EL (cell line): Measurements from ENCODE around the gene TAF1A.
"Not testable (repeated sequence)": the region's sequence is repeated elsewhere in the genome, so short reads cannot be mapped to it uniquely, and the experiment has no call there.

ENCODE experiments used
- DNase-seq: peaks from one replicate; pipeline ENCODE4 v3.0.0-alpha.2; 2016

The TAF1A gene

GRCh38 chr1:222589462-222590302 lies at the start of gene TAF1A:
TAF1A (minus strand) TSS chr1:222589933.
- peak; percentile 87 for DNase-seq

- peak; percentile 88 for DNase-seq
These were observed 44.7 kb upstream of the TAF1A start for GRCh38 chr1:222634180-222635013.

GRCh38 chr1:222632749-222633148 lies 43.0 kb upstream of the TAF1A start:
- DNase-seq: no peak

- DNase-seq: no peak
These were observed 42.0 kb upstream of the TAF1A start for GRCh38 chr1:222631611-222632208.

- peak; percentile 61 for DNase-seq
These were observed 40.3 kb upstream of the TAF1A start for GRCh38 chr1:222629921-222630535.

GRCh38 chr1:222627232-222627631 lies 37.5 kb upstream of the TAF1A start:
- peak; percentile 71 for DNase-seq

- no peak for DNase-seq
These were observed 34.5 kb upstream of the TAF1A start for GRCh38 chr1:222624214-222624613.

- no peak for DNase-seq
These were observed 33.7 kb upstream of the TAF1A start for GRCh38 chr1:222623458-222623857.

- no peak for DNase-seq
These were observed 33.0 kb upstream of the TAF1A start for GRCh38 chr1:222622765-222623164.

- DNase-seq: no peak
These were observed 30.8 kb upstream of the TAF1A start for GRCh38 chr1:222620566-222620965.

GRCh38 chr1:222618880-222619596 lies 29.3 kb upstream of the TAF1A start:
- peak; percentile 47 for DNase-seq

GRCh38 chr1:222618001-222618879 lies 28.5 kb upstream of the TAF1A start, which contains the start of gene MIA3:
MIA3 (plus strand) TSS chr1:222618097; CDS start chr1:222618111, 14 bp downstream.
- DNase-seq: no peak

GRCh38 chr1:222617367-222617951 lies 27.7 kb upstream of the TAF1A start:
- peak; percentile 98 for DNase-seq

GRCh38 chr1:222616525-222616924 lies 26.8 kb upstream of the TAF1A start:
- peak; percentile 51 for DNase-seq

GRCh38 chr1:222613627-222614026 lies 23.9 kb upstream of the TAF1A start:
- DNase-seq: no peak

- no peak for DNase-seq
These were observed 21.0 kb upstream of the TAF1A start for GRCh38 chr1:222610728-222611127.

GRCh38 chr1:222609111-222609510 lies 19.4 kb upstream of the TAF1A start:
- not testable (repeated sequence) for DNase-seq

GRCh38 chr1:222606757-222607156 lies 17.0 kb upstream of the TAF1A start:
- no peak for DNase-seq

- no peak for DNase-seq
These were observed 11.5 kb upstream of the TAF1A start for GRCh38 chr1:222601257-222601656.

- no peak for DNase-seq
These were observed 10.5 kb upstream of the TAF1A start for GRCh38 chr1:222600281-222600680.

- DNase-seq: no peak
These were observed 7.0 kb upstream of the TAF1A start for GRCh38 chr1:222596696-222597095.
